ENCODE results near the gene NISCH.

The NISCH gene

DNA sequence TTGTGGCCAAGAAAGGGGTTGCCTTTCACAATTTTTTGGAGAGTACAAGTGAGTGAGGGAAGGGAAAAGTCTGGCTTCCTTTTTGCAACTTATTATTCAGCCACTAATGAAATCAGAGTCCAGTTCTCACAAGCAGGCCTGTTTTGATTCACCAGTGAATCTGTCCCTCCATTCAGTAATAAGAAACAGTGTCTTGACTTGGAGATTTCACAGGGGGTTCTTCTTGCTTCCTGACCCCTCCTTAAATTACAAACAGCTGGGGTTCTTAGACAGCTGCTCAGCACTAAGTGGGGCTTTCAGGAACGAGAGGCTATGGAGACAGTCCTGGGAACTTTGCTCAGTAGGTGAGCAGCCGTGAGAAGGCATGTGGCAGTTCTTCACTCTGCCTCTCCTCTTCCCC is 35.0 kb upstream of the NISCH start:
- DNase-seq (ENCODE audit: low spot score), result no peak
- TF ChIP-seq, protein P1, sequence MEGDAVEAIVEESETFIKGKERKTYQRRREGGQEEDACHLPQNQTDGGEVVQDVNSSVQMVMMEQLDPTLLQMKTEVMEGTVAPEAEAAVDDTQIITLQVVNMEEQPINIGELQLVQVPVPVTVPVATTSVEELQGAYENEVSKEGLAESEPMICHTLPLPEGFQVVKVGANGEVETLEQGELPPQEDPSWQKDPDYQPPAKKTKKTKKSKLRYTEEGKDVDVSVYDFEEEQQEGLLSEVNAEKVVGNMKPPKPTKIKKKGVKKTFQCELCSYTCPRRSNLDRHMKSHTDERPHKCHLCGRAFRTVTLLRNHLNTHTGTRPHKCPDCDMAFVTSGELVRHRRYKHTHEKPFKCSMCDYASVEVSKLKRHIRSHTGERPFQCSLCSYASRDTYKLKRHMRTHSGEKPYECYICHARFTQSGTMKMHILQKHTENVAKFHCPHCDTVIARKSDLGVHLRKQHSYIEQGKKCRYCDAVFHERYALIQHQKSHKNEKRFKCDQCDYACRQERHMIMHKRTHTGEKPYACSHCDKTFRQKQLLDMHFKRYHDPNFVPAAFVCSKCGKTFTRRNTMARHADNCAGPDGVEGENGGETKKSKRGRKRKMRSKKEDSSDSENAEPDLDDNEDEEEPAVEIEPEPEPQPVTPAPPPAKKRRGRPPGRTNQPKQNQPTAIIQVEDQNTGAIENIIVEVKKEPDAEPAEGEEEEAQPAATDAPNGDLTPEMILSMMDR (IDR thresholded peaks at IDR 0.05; ENCODE audit: borderline replicate concordance, control extremely low read depth, extremely low read depth, insufficient read depth, missing control alignments), result no peak
- in situ Hi-C loops (cut with MboI; ENCODE audit: low sequenced_read_pairs, unreplicated experiment), result no loop called here

DNA sequence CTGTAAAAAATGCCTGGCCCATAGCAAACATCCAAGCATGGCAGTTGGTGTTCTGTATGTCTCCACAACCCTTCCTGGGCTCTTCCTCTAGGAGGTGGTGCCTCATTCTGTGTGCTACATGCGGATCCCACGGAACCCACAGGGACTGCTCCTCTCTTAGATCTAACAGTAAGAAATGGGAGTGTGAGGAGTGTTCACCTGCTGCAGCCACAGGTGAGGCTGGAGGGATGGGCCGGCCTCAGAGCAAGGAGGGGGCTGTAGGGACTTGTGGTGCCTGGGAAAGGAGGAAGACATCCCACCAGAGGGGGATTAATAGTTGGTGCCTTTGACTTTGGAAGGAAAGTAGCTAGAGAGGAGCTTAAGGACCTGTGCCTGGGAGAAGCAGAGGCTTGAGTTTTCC is 32.7 kb upstream of the NISCH start:
- TF ChIP-seq, protein P1 (IDR thresholded peaks at IDR 0.05; ENCODE audit: borderline replicate concordance, control extremely low read depth, extremely low read depth, insufficient read depth, missing control alignments), result no peak
- no peak for DNase-seq (ENCODE audit: low spot score)
- in situ Hi-C loops (cut with MboI; ENCODE audit: low sequenced_read_pairs, unreplicated experiment), result no loop called here

DNA sequence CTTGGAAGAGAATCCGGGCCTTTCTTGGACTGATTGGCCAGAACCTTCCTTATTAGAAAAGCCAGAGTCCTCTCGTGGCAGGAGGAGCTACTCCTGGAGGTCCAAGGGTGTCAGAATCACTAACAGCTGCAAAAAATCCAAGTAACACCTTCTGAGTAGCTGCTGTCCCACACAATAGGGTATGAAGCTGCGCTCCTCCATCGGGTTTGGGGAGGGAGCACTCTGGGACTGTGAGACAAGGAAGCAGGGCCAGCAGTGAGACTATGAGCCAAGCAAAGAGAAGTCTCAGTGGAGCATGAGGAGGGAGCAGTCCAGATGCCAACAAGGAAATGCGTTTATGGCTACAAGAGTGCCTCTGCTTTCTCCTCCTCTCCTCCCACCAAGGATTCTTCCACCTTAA is 32.2 kb upstream of the NISCH start:
- DNase-seq (ENCODE audit: low spot score), result no peak
- in situ Hi-C loops (cut with MboI; ENCODE audit: low sequenced_read_pairs, unreplicated experiment), result no loop called here
- TF ChIP-seq, protein P1 (IDR thresholded peaks at IDR 0.05; ENCODE audit: borderline replicate concordance, control extremely low read depth, extremely low read depth, insufficient read depth, missing control alignments), result no peak

DNA sequence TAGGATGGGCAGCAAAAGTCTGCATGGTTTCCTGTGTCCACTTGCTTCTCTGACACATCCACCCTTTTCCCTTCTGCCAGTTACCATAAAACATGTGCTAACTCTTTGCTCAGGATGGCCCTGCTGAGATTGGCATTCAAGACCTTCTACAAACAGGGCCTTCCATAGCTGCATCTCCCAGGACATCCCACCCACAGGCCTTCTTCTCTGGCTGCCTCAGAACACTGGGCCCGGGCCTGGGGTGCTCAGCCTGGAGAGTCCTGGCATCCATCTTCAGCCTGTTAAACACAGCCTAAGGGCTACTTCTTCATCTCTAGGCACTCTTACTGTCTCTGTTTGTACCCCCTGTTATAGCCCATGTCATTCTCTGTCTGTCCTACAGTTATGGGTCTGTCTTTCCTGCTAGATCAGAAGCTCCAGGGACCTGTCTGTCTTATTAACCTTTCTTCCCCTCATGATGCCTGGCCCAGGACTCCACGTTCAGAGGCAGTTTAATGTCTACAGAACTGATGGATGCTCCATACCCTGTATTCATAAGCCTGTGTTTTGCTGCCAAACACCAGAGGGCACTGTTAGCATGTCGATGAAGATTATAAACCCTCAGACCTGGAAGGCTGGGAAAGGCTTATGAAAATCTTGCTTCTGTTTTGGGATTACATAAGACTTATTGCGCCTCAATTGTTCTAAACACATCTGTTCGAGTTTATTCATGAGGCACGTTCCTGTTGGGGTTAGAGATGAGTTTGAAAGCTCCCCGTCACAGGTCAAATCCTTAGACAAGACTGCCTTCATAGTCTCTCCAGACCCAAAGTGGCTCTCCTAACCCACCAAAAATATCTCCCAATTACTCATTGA is 27.0 kb upstream of the NISCH start:
- in situ Hi-C loops (cut with MboI; ENCODE audit: low sequenced_read_pairs, unreplicated experiment), result no loop called here
- TF ChIP-seq, protein P1 (IDR thresholded peaks at IDR 0.05; ENCODE audit: borderline replicate concordance, control extremely low read depth, extremely low read depth, insufficient read depth, missing control alignments), result peak; percentile 57
- DNase-seq (ENCODE audit: low spot score), result no peak

DNA sequence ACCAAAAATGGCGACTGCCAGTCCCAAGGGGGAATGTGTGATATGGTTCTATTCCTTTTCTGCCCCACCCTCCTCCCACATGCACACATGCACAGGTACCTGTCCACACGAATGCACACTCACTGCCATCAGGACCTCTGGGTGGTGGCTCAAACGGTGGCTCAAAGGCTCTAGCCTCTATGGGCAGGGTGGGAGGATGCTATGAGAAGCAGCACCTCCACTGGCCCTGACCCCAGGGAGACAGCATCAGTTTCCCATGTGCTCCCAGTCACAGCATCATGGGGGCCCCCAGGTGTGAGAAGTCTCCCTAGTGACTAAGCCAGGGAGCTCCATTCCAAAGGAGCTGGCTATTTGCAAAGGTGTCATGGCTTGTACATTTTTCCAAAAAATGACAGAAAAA is 26.4 kb upstream of the NISCH start:
- DNase-seq (ENCODE audit: low spot score), result no peak
- TF ChIP-seq, protein P1 (IDR thresholded peaks at IDR 0.05; ENCODE audit: borderline replicate concordance, control extremely low read depth, extremely low read depth, insufficient read depth, missing control alignments), result no peak
- in situ Hi-C loops (cut with MboI; ENCODE audit: low sequenced_read_pairs, unreplicated experiment), result no loop called here

DNA sequence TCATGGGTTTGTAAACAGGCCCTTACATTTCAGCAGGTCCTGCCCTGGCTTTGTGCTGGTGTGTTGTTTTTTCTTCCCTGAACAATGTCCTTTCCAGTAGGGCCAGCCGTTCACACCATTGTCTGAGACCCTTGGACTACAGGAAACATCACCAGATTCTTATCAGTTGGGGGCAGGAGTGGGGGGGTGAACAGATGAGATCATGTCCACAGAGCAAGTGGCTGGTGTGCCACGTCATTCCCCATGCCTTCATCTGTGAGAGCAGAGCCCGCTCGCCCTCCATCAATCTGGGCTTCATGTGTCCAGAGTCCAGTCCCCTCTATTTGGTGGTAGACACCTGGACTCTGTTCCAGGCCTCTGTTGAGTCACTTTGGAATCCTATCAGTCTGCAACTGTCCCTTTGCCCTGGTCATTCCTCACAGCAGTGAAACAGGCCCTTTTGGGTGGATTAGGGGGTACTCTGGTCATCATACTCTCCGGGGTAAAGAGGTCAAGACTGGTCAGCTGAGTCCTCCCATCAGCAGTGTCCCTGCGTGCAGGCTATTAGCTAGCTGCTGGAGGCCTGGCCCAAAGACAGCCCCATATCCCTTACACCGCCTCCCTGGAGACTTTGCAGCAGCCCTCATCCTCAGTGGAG is 25.5 kb upstream of the NISCH start:
- TF ChIP-seq, protein P1 (IDR thresholded peaks at IDR 0.05; ENCODE audit: borderline replicate concordance, control extremely low read depth, extremely low read depth, insufficient read depth, missing control alignments), result no peak
- DNase-seq (ENCODE audit: low spot score), result no peak
- in situ Hi-C loops (cut with MboI; ENCODE audit: low sequenced_read_pairs, unreplicated experiment), result no loop called here
